HepG2 (cell line): Measurements from ENCODE around the gene B3GALT6. TPM values are rescaled to one million over a fixed set of nuclear protein-coding genes. Genes with fewer than 3 reads are reported as not detected.
A peak's percentile ranks its signal among the peaks of the same experiment; 100 is the strongest.

Source experiments
- ATRX ChIP-seq: sonication (generic); formaldehyde crosslinking; IDR thresholded peaks from 2 replicates; pipeline ENCODE4 v1.4.0; 2020; ENCODE audit warnings: missing genetic modification reagents, borderline replicate concordance
- HCFC1 ChIP-seq: fragments of 150-350 bp; IDR thresholded peaks from 2 replicates; pipeline ENCODE4 v1.6.1; 2014; ENCODE audit warnings: low read depth, low read length
- MEIS1 ChIP-seq: sonication (generic); formaldehyde crosslinking; IDR thresholded peaks from 2 replicates; pipeline ENCODE4 v1.9.0; 2021; ENCODE audit warnings: mild to moderate bottlenecking, missing genetic modification reagents, moderate library complexity, borderline replicate concordance
- MZF1 ChIP-seq: sonication (generic); formaldehyde crosslinking; IDR thresholded peaks from 2 replicates; pipeline ENCODE4 v1.8.1; 2023; ENCODE audit warnings: mild to moderate bottlenecking, missing genetic modification reagents, borderline replicate concordance
- YY1 ChIP-seq: IDR thresholded peaks from 2 replicates; pipeline ENCODE4 v1.6.1; 2011; ENCODE audit warnings: low read length, low read depth, moderate library complexity, mild to moderate bottlenecking; ENCODE audit not compliant: insufficient read depth, insufficient replicate concordance
- ZNF343 ChIP-seq: sonication (generic); formaldehyde crosslinking; IDR thresholded peaks from 2 replicates; pipeline ENCODE4 v1.4.0; 2020; ENCODE audit warnings: mild to moderate bottlenecking, missing genetic modification reagents
- ZNF577 ChIP-seq: sonication (generic); formaldehyde crosslinking; IDR thresholded peaks from 2 replicates; pipeline ENCODE4 v1.4.0; 2020; ENCODE audit warnings: mild to moderate bottlenecking, low read depth, missing genetic modification reagents, borderline replicate concordance
- ZNF607 ChIP-seq: sonication (generic); formaldehyde crosslinking; IDR thresholded peaks from 2 replicates; pipeline ENCODE4 v1.5.1; 2020; ENCODE audit warnings: missing genetic modification reagents, mild to moderate bottlenecking, borderline replicate concordance
- ZNF792 ChIP-seq: IDR thresholded peaks from 2 replicates; pipeline ENCODE4 v1.6.1; 2016
- ZSCAN12 ChIP-seq: sonication (generic); formaldehyde crosslinking; IDR thresholded peaks from 2 replicates; pipeline ENCODE4 v1.9.0; 2021; ENCODE audit warnings: mild to moderate bottlenecking, missing genetic modification reagents
- ZSCAN21 ChIP-seq: sonication (generic); formaldehyde crosslinking; IDR thresholded peaks from 2 replicates; pipeline ENCODE4 v1.8.0; 2022; ENCODE audit warnings: mild to moderate bottlenecking, missing genetic modification reagents, moderate library complexity, borderline replicate concordance
- polyA plus RNA-seq, 8 experiments: library from polyadenylated mRNA; depleted of rRNA in 3 of 8; stranded (reverse) in 7 of 8; unstranded in 1 of 8; fragments of >200 nt; fragmentation: Illumina TruSeq in 4 of 8; extraction: Trizol in 4 of 8; gene quantifications; 2 replicates each; pipeline versions ENCODE4 v1.2.1 to v1.2.3, GENCODE V29; 2011 to 2016; ENCODE audit warnings: low read depth in 4 of 8, missing spikeins in 1 of 8, mixed read lengths in 1 of 8; ENCODE audit not compliant: insufficient read depth in 1 of 8
- total RNA-seq, 5 experiments: library from RNA; depleted of rRNA; stranded (reverse); fragments of >200 nt; fragmentation: Illumina TruSeq; extraction: Trizol; gene quantifications; 2 replicates each; pipeline ENCODE4 v1.2.3, GENCODE V29; 2016; ENCODE audit warnings: low read depth in 1 of 5
- TF ChIP-seq, protein P1 (sequence below): sonication (generic); formaldehyde crosslinking; IDR thresholded peaks from 2 replicates; pipeline ENCODE4 v1.5.0; 2020; ENCODE audit warnings: mild to moderate bottlenecking, missing genetic modification reagents, borderline replicate concordance
- TF ChIP-seq, protein P2 (sequence below): sonication (generic); formaldehyde crosslinking; IDR thresholded peaks from 2 replicates; pipeline ENCODE4 v1.4.0; 2020; ENCODE audit warnings: missing genetic modification reagents
- TF ChIP-seq, protein P3 (sequence below): sonication (generic); formaldehyde crosslinking; IDR thresholded peaks from 2 replicates; pipeline ENCODE4 v1.4.0; 2020; ENCODE audit warnings: missing genetic modification reagents, mild to moderate bottlenecking, borderline replicate concordance
- TF ChIP-seq, protein P4 (sequence below): sonication (generic); formaldehyde crosslinking; IDR thresholded peaks from 2 replicates; pipeline ENCODE4 v1.4.0; 2020; ENCODE audit warnings: missing genetic modification reagents, borderline replicate concordance
- TF ChIP-seq, protein P5 (sequence below): IDR thresholded peaks from 2 replicates; pipeline ENCODE4 v1.6.1; 2018; ENCODE audit warnings: missing genetic modification reagents

The B3GALT6 gene
- total and polyA plus RNA-seq, 2 of the 13 experiments (the other 11 are each of a cell fraction or from before 2014, with no cell fraction given), result 3.9 to 14.2 TPM

DNA sequence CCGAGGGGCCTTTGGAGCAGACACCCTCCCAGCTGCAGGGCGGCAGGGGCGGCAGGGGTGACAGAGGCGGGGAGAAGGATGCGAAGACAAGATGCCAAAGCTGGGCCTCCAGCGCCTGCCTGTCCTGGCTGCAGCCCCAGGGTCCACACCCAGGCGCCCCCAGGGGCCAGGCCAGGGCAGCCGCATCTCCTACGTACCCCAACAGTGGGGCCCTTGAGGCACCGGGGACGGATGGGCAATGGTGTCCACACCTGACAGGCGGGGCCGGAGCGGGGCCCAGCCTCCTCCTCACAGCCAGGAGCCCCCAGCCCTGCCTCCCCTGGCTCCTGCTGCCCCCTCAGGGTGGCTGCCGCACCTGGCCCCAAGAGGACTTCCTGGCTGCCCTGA, 7.2 kb downstream of the B3GALT6 start (continued):
- TF ChIP-seq ATRX (no peak), ZSCAN21 (CRISPR knock-in tag) (no peak), YY1 (no peak), MEIS1 (CRISPR knock-in tag) (no peak), MZF1 (CRISPR knock-in tag) (no peak), HCFC1 (no peak), ZNF607 (CRISPR knock-in tag) (no peak), ZNF343 (CRISPR knock-in tag) (no peak), ZNF792 (CRISPR knock-in tag) (no peak), ZNF577 (CRISPR knock-in tag) (no peak), ZSCAN12 (no peak)
- TF ChIP-seq, protein P1, sequence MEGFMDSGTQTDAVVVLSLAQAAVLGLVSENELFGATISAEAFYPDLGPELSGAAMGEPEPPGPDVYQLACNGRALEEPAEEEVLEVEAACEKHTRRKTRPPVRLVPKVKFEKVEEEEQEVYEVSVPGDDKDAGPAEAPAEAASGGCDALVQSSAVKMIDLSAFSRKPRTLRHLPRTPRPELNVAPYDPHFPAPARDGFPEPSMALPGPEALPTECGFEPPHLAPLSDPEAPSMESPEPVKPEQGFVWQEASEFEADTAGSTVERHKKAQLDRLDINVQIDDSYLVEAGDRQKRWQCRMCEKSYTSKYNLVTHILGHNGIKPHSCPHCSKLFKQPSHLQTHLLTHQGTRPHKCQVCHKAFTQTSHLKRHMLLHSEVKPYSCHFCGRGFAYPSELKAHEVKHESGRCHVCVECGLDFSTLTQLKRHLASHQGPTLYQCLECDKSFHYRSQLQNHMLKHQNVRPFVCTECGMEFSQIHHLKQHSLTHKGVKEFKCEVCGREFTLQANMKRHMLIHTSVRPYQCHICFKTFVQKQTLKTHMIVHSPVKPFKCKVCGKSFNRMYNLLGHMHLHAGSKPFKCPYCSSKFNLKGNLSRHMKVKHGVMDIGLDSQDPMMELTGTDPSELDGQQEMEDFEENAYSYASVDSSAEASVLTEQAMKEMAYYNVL (CRISPR knock-in tag), result 0 out of 2 replicates have a peak, but pooled peaks have one; percentile 13
- TF ChIP-seq, protein P2, sequence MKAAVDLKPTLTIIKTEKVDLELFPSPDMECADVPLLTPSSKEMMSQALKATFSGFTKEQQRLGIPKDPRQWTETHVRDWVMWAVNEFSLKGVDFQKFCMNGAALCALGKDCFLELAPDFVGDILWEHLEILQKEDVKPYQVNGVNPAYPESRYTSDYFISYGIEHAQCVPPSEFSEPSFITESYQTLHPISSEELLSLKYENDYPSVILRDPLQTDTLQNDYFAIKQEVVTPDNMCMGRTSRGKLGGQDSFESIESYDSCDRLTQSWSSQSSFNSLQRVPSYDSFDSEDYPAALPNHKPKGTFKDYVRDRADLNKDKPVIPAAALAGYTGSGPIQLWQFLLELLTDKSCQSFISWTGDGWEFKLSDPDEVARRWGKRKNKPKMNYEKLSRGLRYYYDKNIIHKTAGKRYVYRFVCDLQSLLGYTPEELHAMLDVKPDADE, result no peak
- TF ChIP-seq, protein P3, sequence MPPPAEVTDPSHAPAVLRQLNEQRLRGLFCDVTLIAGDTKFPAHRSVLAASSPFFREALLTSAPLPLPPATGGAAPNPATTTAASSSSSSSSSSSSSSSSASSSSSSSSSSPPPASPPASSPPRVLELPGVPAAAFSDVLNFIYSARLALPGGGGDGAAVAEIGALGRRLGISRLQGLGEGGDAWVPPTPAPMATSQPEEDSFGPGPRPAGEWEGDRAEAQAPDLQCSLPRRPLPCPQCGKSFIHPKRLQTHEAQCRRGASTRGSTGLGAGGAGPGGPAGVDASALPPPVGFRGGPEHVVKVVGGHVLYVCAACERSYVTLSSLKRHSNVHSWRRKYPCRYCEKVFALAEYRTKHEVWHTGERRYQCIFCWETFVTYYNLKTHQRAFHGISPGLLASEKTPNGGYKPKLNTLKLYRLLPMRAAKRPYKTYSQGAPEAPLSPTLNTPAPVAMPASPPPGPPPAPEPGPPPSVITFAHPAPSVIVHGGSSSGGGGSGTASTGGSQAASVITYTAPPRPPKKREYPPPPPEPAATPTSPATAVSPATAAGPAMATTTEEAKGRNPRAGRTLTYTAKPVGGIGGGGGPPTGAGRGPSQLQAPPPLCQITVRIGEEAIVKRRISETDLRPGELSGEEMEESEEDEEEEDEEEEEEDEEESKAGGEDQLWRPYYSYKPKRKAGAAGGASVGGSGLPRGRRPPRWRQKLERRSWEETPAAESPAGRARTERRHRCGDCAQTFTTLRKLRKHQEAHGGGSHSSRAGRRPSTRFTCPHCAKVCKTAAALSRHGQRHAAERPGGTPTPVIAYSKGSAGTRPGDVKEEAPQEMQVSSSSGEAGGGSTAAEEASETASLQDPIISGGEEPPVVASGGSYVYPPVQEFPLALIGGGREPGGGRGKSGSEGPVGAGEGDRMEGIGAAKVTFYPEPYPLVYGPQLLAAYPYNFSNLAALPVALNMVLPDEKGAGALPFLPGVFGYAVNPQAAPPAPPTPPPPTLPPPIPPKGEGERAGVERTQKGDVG (CRISPR knock-in tag), result no peak
- TF ChIP-seq, protein P4, sequence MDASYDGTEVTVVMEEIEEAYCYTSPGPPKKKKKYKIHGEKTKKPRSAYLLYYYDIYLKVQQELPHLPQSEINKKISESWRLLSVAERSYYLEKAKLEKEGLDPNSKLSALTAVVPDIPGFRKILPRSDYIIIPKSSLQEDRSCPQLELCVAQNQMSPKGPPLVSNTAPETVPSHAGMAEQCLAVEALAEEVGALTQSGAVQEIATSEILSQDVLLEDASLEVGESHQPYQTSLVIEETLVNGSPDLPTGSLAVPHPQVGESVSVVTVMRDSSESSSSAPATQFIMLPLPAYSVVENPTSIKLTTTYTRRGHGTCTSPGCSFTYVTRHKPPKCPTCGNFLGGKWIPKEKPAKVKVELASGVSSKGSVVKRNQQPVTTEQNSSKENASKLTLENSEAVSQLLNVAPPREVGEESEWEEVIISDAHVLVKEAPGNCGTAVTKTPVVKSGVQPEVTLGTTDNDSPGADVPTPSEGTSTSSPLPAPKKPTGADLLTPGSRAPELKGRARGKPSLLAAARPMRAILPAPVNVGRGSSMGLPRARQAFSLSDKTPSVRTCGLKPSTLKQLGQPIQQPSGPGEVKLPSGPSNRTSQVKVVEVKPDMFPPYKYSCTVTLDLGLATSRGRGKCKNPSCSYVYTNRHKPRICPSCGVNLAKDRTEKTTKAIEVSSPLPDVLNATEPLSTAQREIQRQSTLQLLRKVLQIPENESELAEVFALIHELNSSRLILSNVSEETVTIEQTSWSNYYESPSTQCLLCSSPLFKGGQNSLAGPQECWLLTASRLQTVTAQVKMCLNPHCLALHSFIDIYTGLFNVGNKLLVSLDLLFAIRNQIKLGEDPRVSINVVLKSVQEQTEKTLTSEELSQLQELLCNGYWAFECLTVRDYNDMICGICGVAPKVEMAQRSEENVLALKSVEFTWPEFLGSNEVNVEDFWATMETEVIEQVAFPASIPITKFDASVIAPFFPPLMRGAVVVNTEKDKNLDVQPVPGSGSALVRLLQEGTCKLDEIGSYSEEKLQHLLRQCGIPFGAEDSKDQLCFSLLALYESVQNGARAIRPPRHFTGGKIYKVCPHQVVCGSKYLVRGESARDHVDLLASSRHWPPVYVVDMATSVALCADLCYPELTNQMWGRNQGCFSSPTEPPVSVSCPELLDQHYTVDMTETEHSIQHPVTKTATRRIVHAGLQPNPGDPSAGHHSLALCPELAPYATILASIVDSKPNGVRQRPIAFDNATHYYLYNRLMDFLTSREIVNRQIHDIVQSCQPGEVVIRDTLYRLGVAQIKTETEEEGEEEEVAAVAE, result no peak
- TF ChIP-seq, protein P5, sequence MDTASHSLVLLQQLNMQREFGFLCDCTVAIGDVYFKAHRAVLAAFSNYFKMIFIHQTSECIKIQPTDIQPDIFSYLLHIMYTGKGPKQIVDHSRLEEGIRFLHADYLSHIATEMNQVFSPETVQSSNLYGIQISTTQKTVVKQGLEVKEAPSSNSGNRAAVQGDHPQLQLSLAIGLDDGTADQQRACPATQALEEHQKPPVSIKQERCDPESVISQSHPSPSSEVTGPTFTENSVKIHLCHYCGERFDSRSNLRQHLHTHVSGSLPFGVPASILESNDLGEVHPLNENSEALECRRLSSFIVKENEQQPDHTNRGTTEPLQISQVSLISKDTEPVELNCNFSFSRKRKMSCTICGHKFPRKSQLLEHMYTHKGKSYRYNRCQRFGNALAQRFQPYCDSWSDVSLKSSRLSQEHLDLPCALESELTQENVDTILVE (CRISPR knock-in tag), result no peak
